ENCODE data around the gene OGFOD3.
"Not testable (repeated sequence)": the region's sequence is repeated elsewhere in the genome, so short reads cannot be mapped to it uniquely, and the experiment has no call there.

The OGFOD3 gene

DNA sequence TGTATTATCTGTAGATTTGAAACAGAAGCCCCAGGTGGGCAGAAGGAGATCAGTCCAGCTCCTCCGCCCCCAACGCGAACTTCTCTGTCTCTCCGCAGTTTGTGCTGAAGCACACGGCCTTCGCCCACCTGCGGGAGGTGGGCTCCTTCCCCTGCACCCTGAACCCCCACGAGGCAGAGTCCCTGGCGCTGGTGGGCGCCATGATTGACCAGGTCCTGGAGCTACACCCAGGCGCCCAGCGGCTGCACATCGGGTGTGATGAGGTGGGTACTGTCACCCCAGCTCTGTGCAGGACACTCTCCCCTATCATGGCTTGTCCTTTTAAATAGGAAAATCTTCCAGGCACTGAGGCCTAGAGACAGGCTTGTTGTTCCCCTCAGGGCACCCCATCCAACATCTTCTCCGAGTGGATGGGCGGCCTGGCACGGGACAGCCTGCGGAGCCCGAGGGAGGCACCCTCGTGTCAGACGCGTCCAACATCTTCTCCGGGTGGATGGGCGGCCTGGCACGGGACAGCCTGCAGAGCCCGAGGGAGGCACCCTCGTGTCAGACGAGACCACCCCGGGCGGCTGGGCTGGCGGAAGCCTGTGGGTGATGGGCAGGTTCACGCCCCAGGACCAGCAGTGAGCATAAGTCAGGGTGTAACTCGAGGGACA lies 15.3 kb upstream of the OGFOD3 start:
- no peak for DNase-seq (ENCODE audit: low spot score)

DNA sequence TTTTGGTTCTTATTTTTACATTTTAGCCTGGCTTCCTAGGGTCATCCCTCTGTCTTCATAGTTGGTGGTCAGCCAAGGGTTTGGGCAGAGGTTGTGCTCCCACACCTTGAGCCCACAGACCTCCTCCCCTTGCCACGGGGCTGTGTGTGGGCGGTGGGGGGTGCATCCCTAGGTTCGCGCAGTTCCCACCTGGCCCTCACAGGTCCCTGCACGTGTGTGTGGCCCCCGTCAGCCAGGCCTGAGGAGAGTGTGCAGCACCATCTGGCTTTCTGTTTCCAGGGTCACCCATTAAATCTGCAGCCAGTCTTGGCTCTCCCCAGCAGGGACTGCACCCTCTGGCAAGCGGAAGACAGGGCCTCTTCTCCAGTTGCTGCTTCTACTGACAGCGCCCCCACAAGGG lies 13.6 kb upstream of the OGFOD3 start:
- DNase-seq (ENCODE audit: low spot score): no peak

DNA sequence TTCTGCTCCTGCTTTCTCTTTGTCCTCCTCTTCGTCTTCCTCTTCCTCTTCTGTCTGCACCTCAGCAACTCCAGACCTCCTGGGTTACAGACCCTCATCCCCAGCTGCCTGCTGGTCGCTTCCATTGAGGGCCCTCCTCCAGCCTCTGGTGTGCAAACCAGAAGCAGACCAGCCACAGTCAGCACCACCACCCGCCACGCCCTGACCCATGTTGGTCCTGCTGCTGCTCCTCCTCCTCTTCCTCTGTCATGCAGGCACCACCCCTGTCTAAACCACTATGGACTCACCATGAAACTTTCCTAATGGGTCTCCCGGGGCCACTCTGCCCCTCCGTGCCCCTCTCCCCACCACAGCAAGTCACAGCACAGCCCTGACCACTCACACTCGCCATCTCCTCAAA lies 11.4 kb upstream of the OGFOD3 start:
- no peak for DNase-seq (ENCODE audit: low spot score)

DNA sequence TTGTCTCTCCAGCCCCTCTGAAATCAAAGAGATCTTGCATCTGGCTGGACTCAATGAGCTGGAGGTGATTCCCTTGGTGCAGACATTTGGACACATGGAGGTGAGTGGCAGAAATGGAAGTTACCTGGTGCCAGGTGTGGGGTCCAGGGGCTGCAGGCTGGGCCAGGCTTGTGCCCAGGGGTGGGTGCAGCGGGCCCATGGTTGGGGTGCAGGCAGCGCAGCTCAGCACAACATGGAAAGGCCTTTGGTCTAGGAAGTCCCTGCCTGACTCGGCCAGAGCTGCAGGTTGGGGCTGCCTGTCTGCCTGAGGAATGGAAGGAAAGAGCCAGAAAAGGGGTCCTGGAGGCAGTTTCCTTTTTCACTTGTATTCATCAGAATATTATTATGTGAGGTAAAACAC lies 10.2 kb upstream of the OGFOD3 start:
- no peak for DNase-seq (ENCODE audit: low spot score)

DNA sequence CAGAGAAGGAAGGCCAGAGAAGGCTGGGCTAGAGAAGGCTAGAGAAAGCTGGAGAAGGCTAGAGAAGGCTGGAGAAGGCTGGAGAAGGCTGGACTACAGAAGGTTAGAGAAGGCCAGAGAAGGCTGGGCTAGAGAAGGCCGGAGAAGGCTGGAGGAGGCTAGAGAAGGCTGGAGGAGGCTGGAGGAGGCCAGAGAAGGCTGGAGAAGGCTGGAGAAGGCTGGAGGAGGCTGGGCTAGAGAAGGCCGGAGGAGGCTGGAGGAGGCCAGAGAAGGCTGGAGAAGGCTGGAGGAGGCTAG lies 6.4 kb upstream of the OGFOD3 start:
- DNase-seq (ENCODE audit: low spot score): no peak

DNA sequence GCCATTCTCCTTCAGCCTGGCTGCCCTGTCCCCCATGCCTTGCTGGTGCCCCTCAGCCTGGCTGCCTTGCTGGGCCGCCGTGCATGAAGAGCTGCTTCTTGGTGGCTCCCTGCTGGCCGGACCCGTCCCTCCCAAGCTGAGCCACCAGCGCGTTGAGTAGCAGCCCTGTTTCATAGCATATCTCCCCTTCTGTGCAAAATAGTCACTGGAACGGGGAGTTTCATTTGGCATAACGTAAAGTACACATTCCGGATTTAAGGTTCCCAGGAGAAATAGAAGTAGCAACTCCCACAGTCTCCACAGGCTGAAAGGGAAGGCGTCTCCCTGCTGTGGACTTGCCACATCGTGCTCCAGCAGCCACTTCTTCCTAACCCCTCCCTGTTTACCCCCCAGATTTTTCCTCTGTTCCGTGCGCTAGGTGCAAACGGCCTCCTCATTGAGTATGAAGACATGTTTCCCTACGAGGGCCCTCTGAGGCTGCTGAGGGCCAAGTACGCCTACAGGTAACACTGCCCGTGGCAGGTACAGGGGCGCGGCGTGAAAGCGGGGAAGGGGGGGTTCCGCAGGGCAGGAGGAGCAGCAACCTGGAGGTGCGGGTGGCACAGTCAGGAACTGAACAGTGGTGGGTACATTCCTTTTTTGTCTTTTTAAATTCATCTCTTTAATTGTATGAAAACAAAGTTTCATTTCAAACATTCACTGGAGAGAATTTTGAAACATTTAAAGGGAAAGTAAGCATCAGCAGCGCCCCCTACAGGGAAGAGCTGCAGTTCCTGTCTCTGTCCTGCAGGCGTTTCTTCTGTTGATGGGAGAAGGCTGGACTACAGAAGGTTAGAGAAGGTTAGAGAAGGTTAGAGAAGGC lies 5.8 kb upstream of the OGFOD3 start:
- DNase-seq (ENCODE audit: low spot score): peak; percentile 61

DNA sequence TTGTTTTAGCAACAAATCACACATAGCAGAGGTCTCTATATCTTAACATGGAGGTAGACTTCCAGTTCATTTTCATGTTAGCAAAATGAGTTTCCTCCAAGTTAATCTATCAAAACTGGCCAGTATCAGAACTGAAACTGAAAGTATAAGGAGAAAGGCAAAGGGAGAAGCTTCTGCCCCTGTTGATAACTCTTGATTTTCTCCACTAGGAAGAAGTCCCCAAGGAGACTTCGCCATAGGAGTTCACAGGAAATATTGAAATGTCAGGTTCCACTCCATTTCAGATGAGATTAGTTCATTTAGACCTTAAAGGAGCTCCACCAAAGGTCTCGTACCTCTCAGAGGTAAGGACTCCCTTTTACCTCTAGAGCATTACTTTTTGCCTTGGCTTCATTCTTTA lies 1.2 kb upstream of the OGFOD3 start:
- no peak for DNase-seq (ENCODE audit: low spot score)

DNA sequence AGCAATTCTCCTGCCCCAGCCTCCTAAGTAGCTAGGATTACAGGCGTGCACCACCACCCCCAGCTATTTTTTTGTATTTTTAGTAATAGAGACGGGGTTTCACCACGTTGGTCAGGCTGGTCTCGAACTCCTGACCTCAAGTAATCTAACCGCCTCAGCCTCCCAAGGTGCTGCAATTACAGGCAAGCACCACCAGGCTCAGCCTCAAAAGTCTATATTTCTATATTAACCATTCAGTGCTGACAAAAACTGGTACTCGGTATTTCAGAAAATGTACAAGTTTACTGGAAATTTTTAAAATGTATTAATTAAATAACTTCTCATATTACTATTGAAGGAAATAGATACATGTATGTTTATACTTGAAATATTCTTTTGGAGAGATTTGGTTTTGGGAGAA lies 1.6 kb downstream of the OGFOD3 start:
- DNase-seq (ENCODE audit: low spot score): no peak

DNA sequence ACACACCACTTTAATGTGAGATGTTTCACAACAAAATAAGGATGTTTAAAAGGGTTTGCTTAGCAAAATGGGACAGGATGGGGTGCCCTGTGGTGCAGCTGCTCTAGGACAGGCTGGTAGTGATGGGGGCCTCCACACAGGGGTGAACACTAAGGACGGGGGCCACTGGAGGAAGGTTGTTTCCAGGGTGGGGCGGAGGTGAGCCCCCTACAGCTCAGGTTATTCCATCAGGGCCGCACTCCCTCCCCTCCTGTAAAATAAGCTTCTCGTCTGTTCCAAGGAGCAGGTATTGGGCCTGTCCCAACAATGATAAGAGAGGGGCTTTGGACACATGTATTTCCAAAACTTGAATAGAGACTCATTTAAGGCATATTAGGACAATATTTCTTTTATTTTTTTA lies 2.1 kb downstream of the OGFOD3 start:
- no peak for DNase-seq (ENCODE audit: low spot score)

DNA sequence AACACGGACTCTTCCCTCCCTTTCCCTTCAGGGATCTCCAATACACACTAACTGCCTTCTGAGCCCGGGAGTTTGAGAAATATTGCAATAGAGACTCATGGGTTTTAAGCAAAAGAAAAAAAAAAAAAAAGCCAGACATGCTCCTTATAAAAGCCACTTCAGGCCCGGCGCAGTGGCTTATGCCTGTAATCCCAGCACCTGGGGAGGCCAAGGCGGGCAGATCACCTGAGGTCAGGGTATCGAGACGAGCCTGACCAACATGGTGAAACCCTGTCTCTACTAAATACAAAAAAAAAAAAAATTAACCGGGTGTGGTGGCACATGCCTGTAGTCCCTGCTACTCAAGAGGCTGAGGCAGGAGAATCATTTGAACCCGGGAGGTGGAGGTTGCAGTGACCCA lies 2.6 kb downstream of the OGFOD3 start:
- DNase-seq (ENCODE audit: low spot score): no peak

DNA sequence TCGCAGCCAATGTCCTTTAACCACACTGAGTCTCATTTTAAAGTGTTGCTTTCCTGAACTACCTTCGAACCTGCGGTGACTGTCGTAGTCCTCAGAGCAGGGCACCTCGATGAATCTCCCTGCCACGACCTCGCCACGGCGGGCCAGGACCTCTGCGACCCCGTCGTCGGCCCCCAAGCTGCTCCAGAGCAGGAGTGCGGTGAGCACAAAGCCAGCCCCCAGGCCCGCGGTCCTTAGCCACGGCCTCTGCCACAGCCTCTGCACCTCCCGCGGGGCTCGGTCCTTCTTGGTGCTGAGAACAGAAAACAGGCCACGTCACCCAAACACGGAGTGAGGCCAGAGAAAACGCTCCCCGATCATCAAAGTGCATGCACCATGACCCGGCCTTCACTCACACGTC lies 3.0 kb downstream of the OGFOD3 start:
- no peak for DNase-seq (ENCODE audit: low spot score)

DNA sequence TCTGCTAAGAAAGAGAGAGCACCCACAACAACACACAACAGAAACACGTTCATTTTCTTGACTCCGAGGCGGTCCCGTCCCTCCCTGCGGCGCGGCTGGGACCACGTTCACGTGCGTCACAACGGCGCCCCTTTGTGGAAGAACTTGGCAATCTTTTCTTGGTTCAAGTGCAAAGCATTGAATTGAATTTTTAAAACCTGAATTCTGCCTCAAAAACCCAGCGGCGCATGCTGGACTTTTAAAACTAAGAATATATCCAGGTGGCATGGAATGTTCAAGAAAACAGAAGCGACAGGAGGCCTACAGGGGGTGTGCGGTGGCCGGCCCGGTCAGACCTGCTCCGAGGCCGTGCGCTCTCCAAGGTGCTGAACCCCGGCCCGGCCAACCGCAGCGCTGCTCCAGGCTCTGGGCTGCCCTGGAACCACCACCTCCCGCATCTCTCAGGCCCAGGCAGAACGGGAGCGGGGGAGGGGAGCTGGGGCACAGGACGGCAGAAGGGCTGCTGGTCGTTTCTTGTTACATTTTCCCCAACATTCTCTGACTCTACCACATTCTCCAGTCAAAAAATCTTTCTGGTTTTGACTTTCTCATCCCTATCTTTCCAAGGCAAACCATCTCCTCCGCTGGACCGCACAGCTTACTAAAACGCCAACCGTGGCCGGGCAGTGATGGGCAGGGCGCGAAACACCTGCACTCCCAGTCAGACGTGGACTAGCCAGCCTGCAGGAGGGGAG lies 3.7 kb downstream of the OGFOD3 start:
- DNase-seq (ENCODE audit: low spot score): peak; percentile 90

DNA sequence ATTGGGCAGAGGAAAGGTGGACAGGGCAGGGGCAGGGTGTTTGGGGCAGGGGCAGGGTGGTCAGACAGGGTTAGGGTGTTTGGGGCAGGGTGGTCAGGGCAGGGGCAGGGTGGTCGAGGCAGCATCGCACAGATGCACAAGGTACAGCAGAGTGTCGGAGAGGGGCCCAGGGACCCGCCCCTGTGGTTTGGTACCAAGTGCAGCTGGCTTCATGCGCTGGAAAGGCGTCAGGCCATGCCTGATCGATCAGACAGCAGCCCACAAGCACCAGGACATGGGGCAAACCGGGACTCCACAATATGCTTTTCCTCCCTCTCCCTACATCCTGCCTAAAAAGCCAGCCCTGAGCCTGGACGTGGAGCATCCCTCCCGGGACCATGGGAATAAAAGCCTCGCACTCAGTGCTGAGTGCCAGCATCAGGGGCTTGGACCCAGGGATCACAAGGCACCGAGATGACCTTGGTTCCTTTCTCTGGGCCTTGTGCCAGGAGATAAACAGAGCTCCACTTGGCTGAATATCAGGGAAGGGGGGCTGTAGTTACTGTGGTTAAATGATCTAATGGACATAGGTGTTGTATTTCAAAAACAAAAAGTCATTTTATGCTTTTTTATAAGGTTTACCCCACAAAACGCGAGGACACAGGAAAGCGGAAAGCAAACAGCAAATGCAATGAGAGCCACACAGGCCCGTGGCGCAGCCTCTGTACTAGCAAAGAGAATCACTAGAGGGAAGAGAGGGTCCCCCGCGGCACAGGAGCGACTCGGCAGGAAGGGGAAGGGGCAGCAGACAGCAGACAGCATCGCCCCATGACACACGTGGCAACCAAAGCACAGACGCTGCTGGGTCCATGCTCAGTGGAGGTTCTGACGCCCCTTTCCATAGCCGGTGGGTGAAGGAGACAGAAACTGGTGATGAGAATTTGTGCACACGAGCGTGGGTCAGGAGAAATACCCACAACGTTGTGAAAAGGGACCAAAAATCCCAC lies 5.6 kb downstream of the OGFOD3 start:
- DNase-seq (ENCODE audit: low spot score): no peak

DNA sequence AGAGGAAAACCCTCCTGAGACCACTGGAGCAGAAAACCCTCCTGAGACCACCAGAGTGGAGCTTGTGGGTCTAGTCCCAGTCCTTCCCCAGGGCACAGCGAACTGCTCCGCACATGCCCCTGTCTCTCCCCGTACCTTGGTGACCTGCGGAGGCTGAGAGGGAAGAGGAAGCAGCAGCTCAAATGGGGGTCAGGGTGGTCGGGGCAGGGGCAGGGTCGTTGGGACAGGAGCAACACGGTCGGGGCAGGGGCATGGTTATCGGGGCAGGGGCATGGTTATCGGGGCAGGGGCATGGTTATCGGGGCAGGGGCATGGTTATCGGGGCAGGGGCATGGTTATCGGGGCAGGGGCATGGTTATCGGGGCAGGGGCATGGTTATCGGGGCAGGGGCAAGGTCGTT lies 6.3 kb downstream of the OGFOD3 start:
- DNase-seq (ENCODE audit: low spot score): not testable (repeated sequence)

DNA sequence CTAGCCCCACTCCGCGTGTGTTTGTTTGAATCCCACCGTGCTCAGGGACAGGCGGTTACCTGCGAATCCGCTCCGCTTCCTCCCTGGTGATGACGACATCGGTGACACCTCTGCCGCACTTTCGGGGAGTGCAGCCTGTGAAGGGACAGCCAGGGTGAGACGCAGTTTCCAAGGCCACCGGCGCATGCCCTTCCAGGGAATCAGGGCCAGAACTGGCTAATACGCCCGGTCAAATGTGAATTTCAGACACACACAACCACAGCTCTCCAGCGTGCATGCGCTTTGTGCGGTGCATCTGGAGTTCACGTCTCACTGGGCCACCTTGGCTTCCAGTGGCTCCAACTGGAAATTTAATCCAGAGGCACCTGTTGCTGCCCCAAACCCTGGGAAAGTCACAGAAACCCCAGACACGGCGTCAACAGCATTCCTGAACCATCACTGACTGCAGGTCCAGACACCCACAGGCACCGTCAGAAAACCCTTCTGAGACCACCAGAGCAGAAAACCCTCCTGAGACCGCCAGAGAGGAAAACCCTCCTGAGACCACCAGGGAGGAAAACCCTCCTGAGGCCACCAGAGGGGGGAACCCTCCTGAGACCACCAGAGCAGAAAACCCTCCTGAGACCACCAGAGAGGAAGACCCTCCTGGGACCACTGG lies 6.9 kb downstream of the OGFOD3 start:
- DNase-seq (ENCODE audit: low spot score): no peak

DNA sequence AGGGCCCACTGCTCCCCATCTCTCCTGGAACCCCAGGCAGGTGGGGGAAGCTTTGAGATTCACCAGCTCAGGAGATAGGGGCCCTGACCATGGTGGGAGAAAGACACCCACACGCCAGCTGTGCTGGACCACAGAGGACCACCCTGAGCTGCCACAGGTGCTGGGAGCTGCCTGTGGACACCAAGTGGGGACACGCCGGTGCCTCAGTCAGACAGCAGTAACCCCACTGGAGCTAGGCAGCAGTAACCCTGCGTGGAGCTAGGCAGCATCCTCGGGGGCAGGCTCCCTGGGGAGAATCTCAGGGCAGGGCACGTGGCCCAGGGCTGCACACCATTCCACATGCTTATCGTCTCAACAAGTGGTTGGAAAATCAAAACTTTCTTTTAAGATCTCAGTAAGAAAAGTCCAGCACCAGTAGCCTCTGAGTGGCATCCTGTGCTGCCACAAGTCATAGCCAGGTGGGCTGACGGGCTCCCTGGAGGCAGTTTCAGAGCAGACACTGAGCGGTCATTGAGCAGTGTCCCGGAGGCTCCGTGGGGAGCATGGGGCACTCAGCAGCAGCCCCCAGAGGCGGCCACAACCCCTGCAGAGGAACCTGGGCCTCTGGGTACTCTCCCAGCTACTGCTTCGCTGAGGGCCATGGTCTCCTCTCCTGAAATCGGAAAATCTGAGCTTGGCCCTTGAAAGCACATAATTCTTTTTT lies 8.2 kb downstream of the OGFOD3 start:
- no peak for DNase-seq (ENCODE audit: low spot score)

DNA sequence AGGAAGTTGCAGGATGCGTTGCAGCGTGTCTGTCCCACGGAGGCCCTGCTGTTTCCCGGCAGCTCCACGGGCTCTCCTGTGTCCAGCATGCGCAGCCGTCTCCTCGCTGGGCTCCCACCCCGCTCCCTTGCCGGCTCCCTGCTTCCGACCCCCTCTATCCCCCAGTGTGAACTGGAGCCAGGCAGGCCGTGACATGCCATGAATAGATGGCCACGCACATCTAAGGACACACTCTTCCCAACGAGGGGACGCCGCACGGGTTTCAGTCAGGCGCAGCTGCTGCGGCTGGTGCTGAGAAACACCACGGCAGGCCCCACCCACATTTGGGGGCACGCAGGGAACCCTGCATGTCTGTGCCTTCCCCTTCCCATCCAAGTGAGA lies 9.5 kb downstream of the OGFOD3 start:
- no peak for DNase-seq (ENCODE audit: low spot score)

DNA sequence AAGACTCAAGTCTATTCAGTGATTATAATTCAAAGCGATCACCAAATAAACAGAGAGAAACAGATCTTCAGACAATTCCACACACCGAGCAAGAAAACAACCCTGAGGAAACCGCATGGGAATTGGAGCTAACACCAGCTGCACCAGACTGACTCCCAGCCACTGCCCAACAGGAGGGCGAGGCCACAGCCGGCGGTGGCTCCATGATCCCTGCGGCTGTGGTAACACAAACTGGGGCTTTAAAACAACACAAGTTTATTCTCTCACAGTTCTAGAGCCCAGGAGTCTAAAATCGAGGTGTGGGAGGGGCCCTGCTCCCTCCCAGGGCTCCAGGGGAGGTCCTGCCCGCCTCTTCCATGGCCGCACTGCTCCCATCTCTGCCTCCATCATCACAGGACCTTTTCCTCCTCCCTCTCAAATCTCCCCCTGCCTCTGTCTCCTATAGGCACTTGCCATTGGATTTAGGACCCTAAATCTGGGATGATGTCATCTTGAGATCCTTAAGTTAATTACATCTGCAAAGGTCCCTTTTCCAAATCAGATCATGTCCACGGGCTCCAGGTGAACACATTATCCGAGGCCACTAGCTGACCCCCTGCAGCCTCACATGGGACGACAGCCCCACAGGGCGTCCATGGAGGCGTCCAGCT lies 10.0 kb downstream of the OGFOD3 start:
- DNase-seq (ENCODE audit: low spot score): no peak

DNA sequence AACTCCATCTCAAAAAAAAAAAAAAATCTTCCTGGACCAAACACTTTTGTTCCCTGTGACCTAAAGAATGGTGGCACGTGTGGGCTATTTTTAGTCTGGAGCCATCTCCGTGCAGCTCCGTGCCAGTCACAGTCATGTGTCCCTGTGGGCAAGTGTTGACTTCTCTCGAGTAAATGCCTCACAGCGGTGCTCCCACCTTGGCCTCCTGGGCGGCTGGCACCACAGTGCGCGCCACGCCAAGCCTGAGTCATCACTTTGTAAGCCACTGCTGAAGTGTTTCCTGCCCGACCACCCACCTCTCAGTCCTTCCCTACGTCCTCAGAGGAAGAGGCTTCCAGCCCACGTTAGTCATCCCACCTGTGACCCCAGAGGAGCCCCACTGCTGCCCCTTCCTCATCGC lies 11.1 kb downstream of the OGFOD3 start:
- DNase-seq (ENCODE audit: low spot score): no peak

DNA sequence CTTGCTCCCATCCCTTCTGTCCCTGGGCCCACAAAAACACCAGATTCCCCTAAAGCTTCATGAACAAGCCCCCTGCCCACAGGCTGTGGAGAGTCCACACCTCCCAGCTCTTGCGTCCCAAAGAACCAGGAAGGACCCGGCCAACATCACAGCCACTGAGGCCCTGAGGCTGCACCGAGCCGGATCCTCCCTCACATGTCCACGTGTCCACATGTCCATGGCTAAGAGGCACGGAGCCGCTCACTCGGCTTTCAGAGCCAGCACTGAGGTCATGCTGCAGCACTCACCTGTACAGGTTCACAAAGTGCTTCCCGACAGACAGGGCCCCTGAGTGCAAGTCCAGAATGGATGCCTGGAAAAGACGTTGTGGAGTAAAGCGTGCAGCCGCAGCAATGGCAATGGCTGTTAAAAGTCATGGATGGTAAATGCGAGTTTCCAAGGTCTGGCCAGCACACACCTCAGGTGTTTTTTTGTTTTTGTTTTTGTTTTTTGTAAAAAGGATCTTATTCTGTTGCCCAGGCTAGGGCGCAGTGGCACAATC lies 12.2 kb downstream of the OGFOD3 start:
- DNase-seq (ENCODE audit: low spot score): no peak

Data from AG20443 (cell line).